GM12878 (cell line): Measurements from ENCODE around the gene ELFN2. TPM values are rescaled to one million over a fixed set of nuclear protein-coding genes. Genes with fewer than 3 reads are reported as not detected.

Experiments used
- ATAC-seq: fragments of 200-7000 bp; cut with Tn5 transposase; 3 replicates; pipeline ENCODE4 v1.9.1; 2020; ENCODE audit warnings: mild to moderate bottlenecking, moderate library complexity
- BruUV-seq: library from RNA; stranded (reverse); fragments of 400-500 nt; replicated peaks from 2 replicates; lab custom pipeline; 2021; lab: Mats Ljungman, UMichigan
- CTCF ChIA-PET: fragments of 300-600 bp; sonication (Branson Sonifier 250); formaldehyde crosslinking; extraction: SDS; loops from one replicate; lab custom pipeline; 2021; ENCODE audit warnings: inconsistent platforms; lab: Yijun Ruan, JAX
- POLR2A ChIA-PET: fragments of 350-600 bp; formaldehyde crosslinking; extraction: SDS; loops from one replicate; lab custom pipeline; 2021; ENCODE audit warnings: inconsistent platforms; lab: Charles Lee
- RAD21 ChIA-PET: fragments of 300-600 bp; sonication (Branson Sonifier 250); formaldehyde crosslinking; loops from one replicate; lab custom pipeline; 2023; ENCODE audit warnings: antibody characterized with exemption; ENCODE audit not compliant: unreplicated experiment; lab: Charles Lee
- SMC1A ChIA-PET: fragments of 300-600 bp; sonication (Branson Sonifier 250); formaldehyde crosslinking; loops from one replicate; lab custom pipeline; 2023; ENCODE audit not compliant: unreplicated experiment, uncharacterized antibody; lab: Charles Lee
- DNase-seq: peaks from one replicate; pipeline ENCODE4 v3.0.0-alpha.2; 2011; ENCODE audit warnings: low read depth, low spot score
- FAIRE-seq: peaks from 3 replicates; lab custom pipeline; 2011; peaks lifted over from hg19 to GRCh38; lab: Jason Lieb, UNC
- H2AFZ ChIP-seq: 2 replicates; pipeline ENCODE4 v1.6.0; 2011; ENCODE audit warnings: low read depth, low read length, control low read depth; ENCODE audit not compliant: control insufficient read depth
- H3K27ac ChIP-seq: 2 replicates; pipeline ENCODE4 v1.5.1; 2011; ENCODE audit warnings: control low read depth; ENCODE audit not compliant: control insufficient read depth, insufficient read depth
- H3K27me3 ChIP-seq, 2 experiments: replicated peaks in 1 of 2; 2 replicates each; pipeline versions ENCODE4 v1.6.0 to v1.6.1; 2011; ENCODE audit warnings: low read length in 1 of 2; ENCODE audit not compliant: control insufficient read depth in 2 of 2, insufficient read depth in 2 of 2
- H3K36me3 ChIP-seq, 2 experiments: 2 replicates each; pipeline ENCODE4 v1.5.1; 2011; ENCODE audit warnings: low read length in 1 of 2; ENCODE audit not compliant: control insufficient read depth in 2 of 2, insufficient read depth in 2 of 2
- H3K4me1 ChIP-seq: 2 replicates; pipeline ENCODE4 v1.6.1; 2011; ENCODE audit warnings: mild to moderate bottlenecking, low read length, moderate library complexity, mixed read lengths; ENCODE audit not compliant: control insufficient read depth, insufficient read depth
- H3K4me2 ChIP-seq: 2 replicates; pipeline ENCODE4 v1.6.0; 2011; ENCODE audit warnings: control low read depth; ENCODE audit not compliant: control insufficient read depth, insufficient read depth
- H3K4me3 ChIP-seq: fragments of 200-600 bp; sonication (generic); 2 replicates; pipeline ENCODE4 v1.5.1; 2016
- H3K79me2 ChIP-seq: 2 replicates; pipeline ENCODE4 v1.6.0; 2011; ENCODE audit warnings: low read length; ENCODE audit not compliant: control insufficient read depth, insufficient read depth
- H3K9ac ChIP-seq: 2 replicates; pipeline ENCODE4 v1.8.0; 2011; ENCODE audit warnings: low read length, control low read depth, mixed read lengths; ENCODE audit not compliant: control insufficient read depth, insufficient read depth
- H3K9me3 ChIP-seq: replicated peaks from 3 replicates; pipeline ENCODE4 v1.5.1; 2011; ENCODE audit warnings: mild to moderate bottlenecking, low read length; ENCODE audit not compliant: control insufficient read depth, insufficient read depth
- H4K20me1 ChIP-seq: 2 replicates; pipeline ENCODE4 v1.6.0; 2011; ENCODE audit not compliant: control insufficient read depth, insufficient read depth
- ATF3 ChIP-seq: IDR thresholded peaks from 2 replicates; pipeline ENCODE4 v1.6.1; 2011; ENCODE audit warnings: low read depth, mild to moderate bottlenecking, low read length, moderate library complexity, borderline replicate concordance; ENCODE audit errors: extremely low read depth
- BRCA1 ChIP-seq: IDR thresholded peaks from 2 replicates; pipeline ENCODE4 v1.6.1; 2011; ENCODE audit warnings: low read depth, low read length, improper control_type of control experiment
- CEBPZ ChIP-seq: fragments of 150-350 bp; IDR thresholded peaks from 2 replicates; pipeline ENCODE4 v1.6.1; 2016; ENCODE audit warnings: low read depth, low read length
- ELK1 ChIP-seq: IDR thresholded peaks from 2 replicates; pipeline ENCODE4 v1.6.1; 2012; ENCODE audit warnings: low read depth, low read length, improper control_type of control experiment
- FOXM1 ChIP-seq: IDR thresholded peaks from 2 replicates; pipeline ENCODE4 v1.6.1; 2012; ENCODE audit warnings: low read depth, mild to moderate bottlenecking, inconsistent platforms, low read length, moderate library complexity
- GABPA ChIP-seq: IDR thresholded peaks from 2 replicates; pipeline ENCODE4 v1.6.1; 2014; ENCODE audit warnings: antibody characterized with exemption, low read depth, mild to moderate bottlenecking, inconsistent platforms
- HDGF ChIP-seq: fragments of 450-650 bp; IDR thresholded peaks from 2 replicates; pipeline ENCODE4 v1.6.1; 2016; ENCODE audit warnings: antibody characterized with exemption
- LARP7 ChIP-seq: fragments of 450-650 bp; IDR thresholded peaks from 2 replicates; pipeline ENCODE4 v1.6.1; 2017; ENCODE audit warnings: mild to moderate bottlenecking
- NFXL1 ChIP-seq: fragments of 450-650 bp; IDR thresholded peaks from 2 replicates; pipeline ENCODE4 v1.6.1; 2017; ENCODE audit warnings: antibody characterized with exemption, mild to moderate bottlenecking, borderline replicate concordance
- RAD51 ChIP-seq: fragments of 450-650 bp; IDR thresholded peaks from 2 replicates; pipeline ENCODE4 v1.6.1; 2016; ENCODE audit warnings: moderate library complexity, mild to moderate bottlenecking, inconsistent platforms
- TAF1 ChIP-seq: IDR thresholded peaks from 2 replicates; pipeline ENCODE4 v1.6.1; 2011; ENCODE audit warnings: mild to moderate bottlenecking, low read depth, low read length, borderline replicate concordance
- TARDBP ChIP-seq: IDR thresholded peaks from 2 replicates; pipeline ENCODE4 v1.6.1; 2016; ENCODE audit warnings: borderline replicate concordance
- ZBTB4 ChIP-seq: fragments of 450-650 bp; formaldehyde crosslinking; IDR thresholded peaks from 2 replicates; pipeline ENCODE4 v1.4.0; 2022; ENCODE audit warnings: mild to moderate bottlenecking, moderate library complexity
- ZNF217 ChIP-seq: fragments of 450-650 bp; IDR thresholded peaks from 2 replicates; pipeline ENCODE4 v1.6.1; 2017; ENCODE audit warnings: antibody characterized with exemption, mild to moderate bottlenecking
- WGBS: methylation state at CpG from one replicate; pipeline ENCODE4 v1.1.6; 2016; ENCODE audit warnings: low lambda C conversion rate; ENCODE audit not compliant: insufficient replicate concordance, insufficient coverage; ENCODE audit errors: missing lambda C conversion rate; 5-methylcytosine and 5-hydroxymethylcytosine counted together
- in situ Hi-C: fragments of 300-500 bp; cut with MboI; formaldehyde crosslinking; loops from 9 replicates; pipeline ENCODE4 v1.14.3; 2018; ENCODE audit warnings: mixed read lengths
- intact Hi-C: fragments of 100-400 bp; cut with micrococcal nuclease; formaldehyde crosslinking; loops from one replicate; pipeline ENCODE4 v1.14.2; 2022; ENCODE audit not compliant: unreplicated experiment
- polyA plus RNA-seq, 11 experiments: library from polyadenylated mRNA; depleted of rRNA in 4 of 11; unstranded in 6 of 11; stranded (reverse) in 5 of 11; fragments of >200 nt; fragmentation: Nextera tagmentation in 4 of 11; fragmentation: Illumina TruSeq in 1 of 11; extraction: Ambion mirVana in 4 of 11; extraction: Trizol in 1 of 11; gene quantifications; 1 replicate in 1 of 11; 2 replicates in 10 of 11; pipeline versions ENCODE4 v1.2.1 to v1.2.3, GENCODE V29; 2011 to 2016; ENCODE audit warnings: inconsistent platforms in 2 of 11, missing spikeins in 2 of 11, low read depth in 1 of 11
- total RNA-seq, 4 experiments: library from RNA; depleted of rRNA in 3 of 4; stranded (reverse); fragments of >200 nt in 3 of 4; fragmentation: Illumina TruSeq in 1 of 4; extraction: Trizol in 1 of 4; gene quantifications; 2 replicates each; pipeline versions ENCODE4 v1.2.1 to v1.2.3, GENCODE V29; 2013 to 2021

The ELFN2 gene
- total and polyA plus RNA-seq, 10 of the 15 experiments (the other 5 are each of a cell fraction or from before 2014, with no cell fraction given), result 0.03 to 0.05 TPM; not detected in 8

- no peak for TF ChIP-seq ZBTB4
- TF ChIP-seq FOXM1, result no peak
- no peak for TF ChIP-seq NFXL1
- TF ChIP-seq HDGF, result no peak
- no peak for TF ChIP-seq ELK1
- TF ChIP-seq TARDBP, result no peak
Observed at GRCh38 chr22:37328017-37328416, 99.3 kb downstream of the ELFN2 start (continued).

GRCh38 chr22:37326726-37327125, 100.6 kb downstream of the ELFN2 start:
- in situ Hi-C loops, result no loop called here
- POLR2A ChIA-PET, result interaction anchor here (0.6 to 0.7 kb wide), 2 partner anchors 8 to 349 kb away, joined by 3 to 8 read pairs; no protein-coding TSS in a partner anchor
- no peaks in the 10 kb centered on the region for H3K9me3 ChIP-seq
- SMC1A ChIA-PET, result no interaction called here
- 36% methylated on average over 6 of the region's 7 CpGs for WGBS
- H3K79me2 ChIP-seq, result no peaks in the 10 kb centered on the region
- intact Hi-C loops, result no loop called here
- H3K4me2 ChIP-seq, result no peak overlapping the region
- peaks cover 7 to 9% of the 10 kb centered on the region in 2 experiments; a peak in 3 of 4 replicates for H3K27me3 ChIP-seq
- no TSS peak for BruUV-seq
- no peak overlapping the region for H3K4me3 ChIP-seq
- no peaks in the 10 kb centered on the region for H3K36me3 ChIP-seq
- CTCF ChIA-PET, result interaction anchor here (0.8 kb wide), 1 partner anchor 16 kb away, joined by 3 read pairs; no protein-coding TSS in a partner anchor
- H4K20me1 ChIP-seq, result no peaks in the 10 kb centered on the region
- RAD21 ChIA-PET, result no interaction called here
- FAIRE-seq, result no peak
- H3K9ac ChIP-seq, result no peak overlapping the region
- H3K27ac ChIP-seq, result no peak overlapping the region
- no peak overlapping the region for H2AFZ ChIP-seq
- ATAC-seq, result no peak
- no peak for TF ChIP-seq ZNF217
- TF ChIP-seq GABPA, result no peak
- TF ChIP-seq CEBPZ, result no peak
- TF ChIP-seq LARP7, result no peak
- TF ChIP-seq RAD51, result no peak
- no peak for TF ChIP-seq BRCA1
- TF ChIP-seq TAF1, result no peak
- no peak for TF ChIP-seq NFXL1
- no peak for TF ChIP-seq ATF3
- no peak for DNase-seq
- no peaks in the 10 kb centered on the region for H3K4me1 ChIP-seq
